ACHN (cell line): ENCODE results near the gene HS2ST1.
"Not testable (repeated sequence)": the region's sequence is repeated elsewhere in the genome, so short reads cannot be mapped to it uniquely, and the experiment has no call there.

Experiments
- DNase-seq: peaks from one replicate; pipeline ENCODE4 v3.0.0-alpha.2; 2015
- in situ Hi-C: cut with HindIII; loops from 2 replicates; pipeline ENCODE4 v1.10.0; 2017; ENCODE audit warnings: low sequenced_read_pairs, low pct_ligation_motif_present, low pct_unique_long_range_greater_than_20kb

HS2ST1 gene

GRCh38 chr1:86994061-86994460 is 79.6 kb downstream of the HS2ST1 start:
- DNase-seq = no peak
- in situ Hi-C loops = no loop called here

GRCh38 chr1:86997538-86997937 is 83.1 kb downstream of the HS2ST1 start:
- DNase-seq = no peak
- in situ Hi-C loops = no loop called here

- no peak for DNase-seq
- in situ Hi-C loops = no loop called here
Observed at GRCh38 chr1:86998280-86998679, 83.8 kb downstream of the HS2ST1 start.

DNA sequence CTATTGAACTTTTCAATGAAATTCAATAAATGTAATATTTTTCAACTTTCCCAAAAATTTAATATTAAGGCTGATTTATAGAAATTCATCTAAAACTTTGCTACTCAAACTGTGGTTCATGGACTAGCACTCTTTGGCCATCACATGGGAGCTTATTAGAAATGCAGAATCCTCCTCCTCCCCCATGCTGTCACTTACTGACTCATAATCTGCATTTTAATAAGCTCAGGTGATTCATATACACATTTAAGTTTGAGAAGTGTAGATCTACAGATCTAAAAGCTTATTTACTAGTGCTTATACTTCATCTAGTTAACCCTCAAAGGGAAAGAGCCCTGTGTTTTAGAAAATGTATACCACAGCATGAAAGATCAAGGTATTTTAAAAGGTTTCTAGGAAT is 84.3 kb downstream of the HS2ST1 start:
- in situ Hi-C loops = no loop called here
- no peak for DNase-seq

DNA sequence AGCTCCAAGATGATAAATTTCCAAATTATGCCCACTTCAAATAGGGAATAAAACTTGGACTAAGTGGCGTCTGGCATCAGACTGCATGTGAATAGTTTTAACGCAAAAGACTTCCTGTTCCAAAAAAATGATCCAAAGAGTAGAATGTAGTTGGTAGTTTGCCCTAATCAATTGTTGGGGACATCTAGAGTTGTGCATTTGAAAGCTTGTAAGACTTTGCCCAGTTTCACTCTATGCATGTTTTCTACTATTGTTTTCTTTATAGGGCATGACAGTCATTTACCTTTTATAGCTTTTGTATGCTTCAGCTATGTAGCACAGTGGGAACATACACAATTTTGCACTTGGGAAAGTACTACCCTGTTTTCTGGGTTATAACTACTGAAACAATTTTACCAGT is 86.0 kb downstream of the HS2ST1 start:
- DNase-seq = no peak
- in situ Hi-C loops = no loop called here

DNA sequence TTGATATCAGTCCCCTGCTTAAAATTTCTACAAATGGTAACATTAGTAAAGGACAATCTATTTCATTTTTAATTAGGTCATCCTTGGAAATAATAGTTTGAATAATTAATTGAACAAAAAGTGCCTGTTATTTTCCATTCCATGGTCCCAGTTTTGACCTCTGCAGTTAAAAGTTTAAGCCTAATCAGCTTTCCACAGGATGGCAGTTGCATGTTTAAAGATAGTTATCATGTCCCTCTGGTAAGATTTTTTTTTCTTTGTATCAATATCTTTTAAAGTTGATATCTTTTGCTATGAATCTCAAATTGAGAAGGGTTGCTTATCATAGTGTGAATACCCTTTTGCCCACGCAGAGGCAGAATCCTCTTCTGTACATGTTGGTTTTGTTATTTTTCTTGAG is 90.4 kb downstream of the HS2ST1 start:
- in situ Hi-C loops = no loop called here
- DNase-seq = no peak

DNA sequence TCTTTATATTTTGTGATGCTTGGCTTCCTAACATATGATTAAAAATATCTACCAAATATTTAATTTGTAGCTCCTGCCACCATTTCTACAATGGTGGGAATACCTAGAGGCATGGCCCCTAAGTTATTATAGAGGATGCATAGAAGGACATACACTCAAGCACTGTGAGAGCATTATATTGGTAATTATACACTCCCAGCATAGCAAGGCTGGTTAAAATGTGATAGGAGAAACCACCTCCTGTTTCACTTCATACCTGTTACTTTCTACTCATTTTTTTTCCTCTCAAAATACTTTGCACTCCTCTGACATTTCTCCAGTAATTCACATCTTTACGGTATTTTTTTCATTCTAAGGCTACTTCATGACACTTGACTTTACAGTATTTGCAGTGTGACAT is 92.9 kb downstream of the HS2ST1 start:
- no peak for DNase-seq
- in situ Hi-C loops = no loop called here

DNA sequence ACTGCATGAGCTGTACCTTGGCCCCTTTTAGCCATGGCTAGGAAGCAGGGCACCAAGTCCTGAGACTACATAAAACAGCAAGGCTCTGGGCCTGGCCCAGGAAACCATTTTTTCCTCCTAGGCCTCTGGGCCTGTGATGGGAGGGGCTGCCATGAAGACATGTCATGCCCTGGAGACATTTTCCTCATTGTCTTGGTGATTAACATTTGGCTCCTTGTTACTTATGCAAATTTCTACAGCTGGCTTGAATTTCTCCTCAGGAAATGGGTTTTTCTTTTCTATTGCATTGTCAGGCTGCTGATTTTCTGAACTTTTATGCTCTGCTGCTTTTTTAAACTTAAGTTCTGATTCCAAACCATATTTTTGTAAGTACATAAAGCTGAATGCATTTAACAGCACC is 99.0 kb downstream of the HS2ST1 start:
- DNase-seq, in situ Hi-C loops: not testable (repeated sequence)

DNA sequence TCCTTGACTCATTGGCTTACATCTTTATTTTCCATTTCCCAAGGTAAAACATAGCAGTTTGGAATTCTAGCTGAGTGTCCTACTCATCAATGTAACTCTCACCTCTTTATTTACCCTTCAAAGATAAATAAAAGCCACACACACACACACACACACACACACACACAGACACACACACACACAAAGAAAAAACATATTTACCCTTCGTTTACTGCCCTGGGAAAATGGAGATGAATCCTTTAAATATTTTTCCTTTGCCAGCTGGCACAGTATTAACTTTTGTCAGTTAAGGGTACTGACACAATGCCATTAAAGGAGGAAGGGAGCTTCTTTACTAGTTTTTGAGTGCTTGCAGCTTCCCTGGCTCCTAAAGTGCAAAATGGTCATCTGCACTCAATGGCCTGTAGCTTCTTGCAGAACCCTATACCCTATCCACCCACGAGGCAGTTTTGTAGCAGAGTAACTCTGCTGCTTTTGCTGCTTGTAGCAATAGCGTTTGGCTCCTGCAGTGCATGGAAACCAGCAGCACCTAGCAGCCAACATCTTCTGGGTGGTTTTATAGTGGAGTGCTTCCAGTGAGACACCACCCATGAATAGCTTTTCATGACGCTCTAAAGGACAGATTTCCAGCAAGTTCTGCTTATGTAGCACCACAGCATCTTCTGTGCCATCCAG is 103.7 kb downstream of the HS2ST1 start:
- in situ Hi-C loops = no loop called here
- DNase-seq = no peak

DNA sequence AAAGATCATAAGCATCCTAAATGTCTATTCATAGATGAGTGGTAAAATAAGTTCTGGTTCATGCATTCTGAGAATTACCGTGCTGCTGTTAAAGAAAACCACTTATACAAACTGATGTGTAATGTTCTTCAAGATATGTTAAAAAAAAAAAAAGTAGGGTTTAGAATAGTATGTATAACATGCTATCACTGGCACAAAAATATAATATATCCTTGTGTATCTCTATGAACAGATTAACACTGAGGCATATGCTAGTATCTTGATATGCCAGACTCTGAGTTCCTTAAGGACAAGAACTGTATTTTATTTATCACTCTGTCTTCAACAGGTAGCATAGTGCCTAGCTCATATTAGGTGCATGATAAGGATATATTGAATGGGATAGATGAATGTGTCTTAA is 108.9 kb downstream of the HS2ST1 start:
- in situ Hi-C loops = no loop called here
- no peak for DNase-seq

GRCh38 chr1:87024936-87025540 is 110.6 kb downstream of the HS2ST1 start:
- in situ Hi-C loops = no loop called here
- peak; percentile 49 for DNase-seq

- in situ Hi-C loops, DNase-seq: not testable (repeated sequence)
Observed at GRCh38 chr1:87027561-87027960, 113.1 kb downstream of the HS2ST1 start.

DNA sequence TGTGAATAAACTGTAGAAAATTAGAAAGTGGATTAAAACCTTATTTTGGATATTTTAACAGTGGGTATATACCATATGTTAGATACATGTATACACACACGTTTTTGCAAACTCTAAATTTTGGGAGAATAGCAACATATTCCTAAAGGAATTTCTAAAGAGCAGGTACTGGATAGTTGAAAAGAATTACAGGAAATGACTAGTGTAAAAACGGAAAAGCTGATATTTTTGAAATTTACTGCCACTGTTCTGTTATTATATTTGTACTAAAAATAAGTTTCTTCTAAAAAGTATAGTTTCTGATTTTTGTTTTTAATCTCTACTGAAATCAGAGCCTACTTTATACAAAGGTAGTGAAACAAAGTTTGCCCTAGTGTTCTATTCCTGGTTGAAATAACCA is 114.1 kb downstream of the HS2ST1 start:
- in situ Hi-C loops = no loop called here
- no peak for DNase-seq

- DNase-seq = no peak
- in situ Hi-C loops = no loop called here
Observed at GRCh38 chr1:87030740-87031690, 116.6 kb downstream of the HS2ST1 start.

DNA sequence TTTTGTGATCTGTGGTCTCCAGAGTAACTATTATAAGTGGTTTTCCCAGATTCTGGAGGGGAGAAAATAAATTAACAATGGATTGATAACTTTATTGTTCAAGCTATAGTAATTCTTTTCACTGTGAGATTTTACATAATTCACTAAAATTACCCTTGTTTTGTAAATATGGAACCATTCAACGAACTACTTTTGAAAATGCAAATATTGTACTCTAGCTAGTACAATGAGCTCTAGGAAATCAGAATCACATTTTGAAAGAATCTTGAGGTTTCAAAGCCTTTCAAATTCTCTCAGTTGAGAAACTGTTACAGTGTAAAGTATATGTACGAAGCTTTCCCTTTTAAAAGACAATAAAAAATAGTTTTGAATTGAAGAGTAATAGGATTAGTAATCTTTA is 119.9 kb downstream of the HS2ST1 start:
- in situ Hi-C loops = no loop called here
- no peak for DNase-seq

GRCh38 chr1:87039096-87039495 is 124.7 kb downstream of the HS2ST1 start:
- DNase-seq = no peak
- in situ Hi-C loops = no loop called here

DNA sequence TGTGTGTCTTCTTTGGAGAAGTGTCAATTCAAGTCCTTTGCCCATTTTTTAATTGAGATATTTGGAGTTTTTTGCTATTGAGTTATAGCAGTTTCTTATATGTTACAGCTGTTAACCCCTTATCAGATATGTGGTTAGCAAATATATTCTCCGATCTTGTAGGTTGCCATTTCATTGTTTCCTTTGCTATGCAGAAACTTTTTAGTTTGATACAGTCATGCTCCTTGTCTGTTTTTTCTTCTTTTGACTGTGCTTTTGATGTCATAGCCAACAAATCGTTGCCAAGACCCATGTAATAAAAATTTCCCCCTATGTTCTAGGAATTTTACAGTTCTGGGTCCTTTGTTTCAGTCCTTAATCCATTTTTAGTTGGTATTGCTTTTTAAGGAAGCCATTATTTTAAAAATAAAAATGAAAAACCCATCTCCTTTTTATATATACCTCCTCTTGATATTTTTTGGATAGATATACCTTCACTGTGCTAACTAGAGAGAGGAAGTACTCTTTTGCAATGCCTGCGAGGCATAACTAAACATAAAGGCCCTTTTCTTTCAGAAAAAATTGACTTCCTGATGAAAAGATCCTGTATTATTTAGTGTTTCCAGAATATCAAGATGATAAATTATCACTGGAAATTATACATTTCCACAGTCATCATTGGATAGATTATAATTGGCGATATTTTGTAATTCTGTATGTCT is 127.8 kb downstream of the HS2ST1 start:
- no peak for DNase-seq
- in situ Hi-C loops = no loop called here

DNA sequence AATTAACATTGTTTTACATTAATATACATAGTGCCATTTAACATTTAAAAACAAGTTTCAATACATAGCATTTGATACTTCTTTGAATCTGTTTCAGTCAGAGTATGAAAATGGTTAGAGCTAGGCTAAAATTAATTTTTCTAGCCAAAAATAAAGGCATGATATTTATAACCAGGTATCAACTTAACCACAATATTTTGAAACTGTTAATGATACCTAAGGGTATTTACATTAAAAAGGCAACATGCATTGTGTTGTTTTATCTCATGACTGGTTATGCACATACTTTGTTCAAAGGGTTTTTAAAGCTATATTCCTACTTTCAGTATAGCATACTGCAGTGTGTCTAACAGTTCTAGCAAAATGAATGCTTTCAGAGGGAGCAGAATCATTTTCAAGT is 130.0 kb downstream of the HS2ST1 start:
- in situ Hi-C loops = no loop called here

GRCh38 chr1:87044840-87045239 is 130.4 kb downstream of the HS2ST1 start:
- in situ Hi-C loops = no loop called here
- no peak for DNase-seq

More for the DNA sequence above, 130.0 kb downstream of the HS2ST1 start:
- no peak for DNase-seq
